Stomach (tissue), 4 donors: ENCODE results near the gene APOM.

ENCODE experiments used
- CTCF ChIP-seq, 7 experiments: fragments of 450-650 bp in 4 of 7; fragments of 200-600 bp in 3 of 7; sonication (generic) in 3 of 7; IDR thresholded peaks; one replicate each; pipeline ENCODE4 v1.5.1; 2016 to 2019; ENCODE audit warnings: antibody characterized with exemption in 7 of 7, control low read depth in 2 of 7, mild to moderate bottlenecking in 1 of 7
- EP300 ChIP-seq: sonication (generic); formaldehyde crosslinking; IDR thresholded peaks from one replicate; pipeline ENCODE4 v1.6.1; 2017; ENCODE audit warnings: antibody characterized with exemption
- POLR2A ChIP-seq, 4 donors: fragments of 450-650 bp; IDR thresholded peaks; one replicate each; pipeline ENCODE4 v1.6.1; 2016; ENCODE audit warnings: antibody characterized with exemption in 4 of 4, control low read depth in 2 of 4, mild to moderate bottlenecking in 1 of 4, moderate library complexity in 1 of 4
- POLR2AphosphoS5 ChIP-seq, 3 donors: sonication (generic); formaldehyde crosslinking; IDR thresholded peaks; one replicate each; pipeline ENCODE4 v1.6.1; 2016; ENCODE audit warnings: antibody characterized with exemption in 3 of 3

DNA sequence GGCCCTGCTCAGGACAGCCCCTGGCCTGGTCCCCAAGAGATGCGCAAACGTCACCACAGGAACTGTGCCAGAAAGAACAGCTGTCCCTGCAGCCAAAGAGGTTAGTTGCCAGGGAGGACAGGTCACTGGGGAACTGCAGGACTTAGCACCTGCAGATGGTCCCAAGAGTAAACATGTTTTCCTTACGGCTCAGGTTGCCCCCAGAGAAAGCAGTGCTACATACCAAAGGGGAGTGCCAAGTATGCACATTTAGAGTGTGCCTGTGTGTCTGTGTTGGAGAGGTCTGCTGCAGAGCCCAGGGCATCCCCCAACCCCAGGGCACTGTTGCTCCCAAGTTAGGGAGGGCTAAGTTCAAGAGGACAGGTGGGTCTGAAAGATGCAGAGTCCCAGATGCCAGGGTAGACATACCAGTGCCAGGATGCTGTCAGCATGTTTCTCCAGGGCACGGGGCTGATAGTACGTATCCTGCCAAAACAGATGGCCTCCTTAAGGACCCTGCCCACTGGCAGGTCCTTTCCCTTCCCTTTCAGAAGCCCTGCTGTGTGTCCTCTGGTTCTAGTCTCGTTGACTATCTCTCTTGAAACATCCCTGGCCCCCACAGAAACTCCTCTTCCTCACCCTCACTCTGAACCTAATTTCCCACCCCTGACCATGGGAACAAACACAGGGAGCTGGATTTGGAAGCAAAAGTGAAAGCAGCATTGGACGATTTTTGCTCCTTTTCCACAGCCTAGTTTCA is 46.1 kb downstream of the APOM start:
- TF ChIP-seq CTCF (IDR thresholded peaks at IDR 0.05), result no peak
- TF ChIP-seq POLR2AphosphoS5 (IDR thresholded peaks at IDR 0.05), result no peak
- TF ChIP-seq POLR2A (IDR thresholded peaks at IDR 0.05), result no peak
- TF ChIP-seq EP300, result no peak
